ENCODE measurements around the gene KIF23. TPM values are rescaled to one million over a fixed set of nuclear protein-coding genes. Genes with fewer than 3 reads are reported as not detected.

KIF23 gene
- total and polyA plus RNA-seq, 2 of the 4 experiments (the other 2 are of a cell fraction): 37.7 to 56.1 TPM

DNA sequence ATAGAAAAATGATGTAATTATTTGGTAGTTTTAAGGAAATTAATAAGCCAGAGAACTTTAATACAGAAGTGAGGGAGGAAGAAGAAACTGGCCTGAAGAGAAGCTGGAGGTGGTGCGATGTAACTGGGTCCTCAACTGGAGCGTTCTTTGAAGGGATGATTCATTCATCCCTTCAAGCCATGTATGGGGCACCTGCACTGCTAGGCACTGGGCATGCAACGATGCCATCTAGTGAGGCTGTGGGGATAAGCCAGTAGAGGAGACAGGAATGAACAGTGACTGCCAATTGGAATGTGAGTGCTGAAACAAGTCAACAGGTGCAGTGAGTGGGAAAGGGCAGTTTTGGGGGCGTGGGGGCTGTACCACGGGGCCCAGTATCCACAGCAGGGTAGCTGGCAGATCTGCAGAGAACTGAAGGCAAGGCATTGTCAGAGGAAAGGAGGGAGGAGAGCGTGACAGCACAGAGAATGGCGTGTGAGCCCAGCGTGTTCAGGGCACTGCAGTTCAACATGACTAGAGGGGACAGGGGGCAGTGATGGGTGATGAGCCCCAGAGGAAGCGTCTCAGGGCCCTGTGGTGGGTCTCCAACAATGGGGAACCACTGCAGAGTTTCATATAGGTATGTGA is 3.8 kb upstream of the KIF23 start:
- Histone ChIP-seq H3K4me1 (ENCODE audit: control insufficient read depth, insufficient read depth, low read length) (peaks cover 9% of the 10 kb centered on the region), H2BK120ac (ENCODE audit: low read depth, low read length) (no peak overlapping the region), H4K8ac (ENCODE audit: low read depth in 2 of 2, low read length in 2 of 2) (no peak overlapping the region), H3K27ac (ENCODE audit: insufficient read depth, low read length) (no peak overlapping the region), H3K14ac (replicated peaks; ENCODE audit: low read depth, low read length) (no peak overlapping the region), H3K9me3 (ENCODE audit: control insufficient read depth, insufficient read depth, low read length) (no peaks in the 10 kb centered on the region), H3K23ac (ENCODE audit: low read depth, low read length) (no peak overlapping the region), H4K91ac (ENCODE audit: insufficient read depth, low read depth, low read length) (no peak overlapping the region), H3K36me3 (ENCODE audit: control insufficient read depth, insufficient read depth, low read length) (no peaks in the 10 kb centered on the region), H3K4me3 (ENCODE audit: insufficient read depth, low read depth, low read length) (no peak overlapping the region), H3K9ac (ENCODE audit: low read depth, low read length) (no peak overlapping the region), H3K27me3 (ENCODE audit: control insufficient read depth, insufficient read depth, low read length) (no peaks in the 10 kb centered on the region), H3K18ac (ENCODE audit: low read depth, low read length) (no peak overlapping the region), H3K4me2 (ENCODE audit: low read depth, low read length) (no peak overlapping the region), H2BK20ac (ENCODE audit: low read depth, low read length) (no peak overlapping the region), H2AK9ac (replicated peaks; ENCODE audit: low read depth, low read length, poor library complexity) (peak overlapping the region; percentile 2), H3K9me1 (ENCODE audit: insufficient read depth, low read length) (peaks cover 14% of the 10 kb centered on the region), H3K4ac (ENCODE audit: low read depth, low read length) (no peak overlapping the region), H2AK5ac (ENCODE audit: low read depth, low read length) (0 out of 2 replicates have a peak overlapping the region, but pooled peaks have one; percentile 2), H4K5ac (ENCODE audit: low read depth, low read length) (no peak overlapping the region), H3K56ac (ENCODE audit: extremely low read depth, insufficient read depth, low read length) (no peak overlapping the region), H3K79me1 (ENCODE audit: low read depth in 1 of 2, low read length in 2 of 2) (peaks cover 32 to 62% of the 10 kb centered on the region in 2 experiments), H2BK15ac (ENCODE audit: low read depth, low read length) (no peak overlapping the region), H4K20me1 (ENCODE audit: insufficient read depth, low read length) (peaks cover 39% of the 10 kb centered on the region), H2AFZ (replicated peaks; ENCODE audit: low read length, poor library complexity) (no peak overlapping the region), H2BK5ac (ENCODE audit: low read depth, low read length, poor library complexity, severe bottlenecking) (no peak overlapping the region)
- DNase-seq (peak; percentile 31), ATAC-seq (ENCODE audit: low read depth) (0 out of 2 replicates have a peak, but pooled peaks have one; percentile 5)
- TF ChIP-seq CHD1 (IDR thresholded peaks at IDR 0.05; ENCODE audit: low read depth, low read length) (no peak), RAD21 (IDR thresholded peaks at IDR 0.05; ENCODE audit: low read length) (peak; percentile 58), POLR2A (IDR thresholded peaks at IDR 0.05; ENCODE audit: low read depth, low read length) (no peak), MAFK (IDR thresholded peaks at IDR 0.05; ENCODE audit: low read depth, low read length) (no peak), RFX5 (IDR thresholded peaks at IDR 0.05; ENCODE audit: low read depth, low read length) (no peak), BHLHE40 (IDR thresholded peaks at IDR 0.05; ENCODE audit: low read depth, low read length) (no peak), MXI1 (IDR thresholded peaks at IDR 0.05; ENCODE audit: borderline replicate concordance, low read depth, low read length) (no peak), FOS (IDR thresholded peaks at IDR 0.05; ENCODE audit: low read depth, low read length) (no peak), CEBPB (IDR thresholded peaks at IDR 0.05; ENCODE audit: low read depth, low read length) (no peak), SMC3 (IDR thresholded peaks at IDR 0.05; ENCODE audit: low read depth, low read length) (peak; percentile 33)
- TF ChIP-seq, protein P1, sequence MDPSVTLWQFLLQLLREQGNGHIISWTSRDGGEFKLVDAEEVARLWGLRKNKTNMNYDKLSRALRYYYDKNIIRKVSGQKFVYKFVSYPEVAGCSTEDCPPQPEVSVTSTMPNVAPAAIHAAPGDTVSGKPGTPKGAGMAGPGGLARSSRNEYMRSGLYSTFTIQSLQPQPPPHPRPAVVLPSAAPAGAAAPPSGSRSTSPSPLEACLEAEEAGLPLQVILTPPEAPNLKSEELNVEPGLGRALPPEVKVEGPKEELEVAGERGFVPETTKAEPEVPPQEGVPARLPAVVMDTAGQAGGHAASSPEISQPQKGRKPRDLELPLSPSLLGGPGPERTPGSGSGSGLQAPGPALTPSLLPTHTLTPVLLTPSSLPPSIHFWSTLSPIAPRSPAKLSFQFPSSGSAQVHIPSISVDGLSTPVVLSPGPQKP (IDR thresholded peaks at IDR 0.05; ENCODE audit: borderline replicate concordance, low read depth, low read length): no peak
- TF ChIP-seq, protein P2, sequence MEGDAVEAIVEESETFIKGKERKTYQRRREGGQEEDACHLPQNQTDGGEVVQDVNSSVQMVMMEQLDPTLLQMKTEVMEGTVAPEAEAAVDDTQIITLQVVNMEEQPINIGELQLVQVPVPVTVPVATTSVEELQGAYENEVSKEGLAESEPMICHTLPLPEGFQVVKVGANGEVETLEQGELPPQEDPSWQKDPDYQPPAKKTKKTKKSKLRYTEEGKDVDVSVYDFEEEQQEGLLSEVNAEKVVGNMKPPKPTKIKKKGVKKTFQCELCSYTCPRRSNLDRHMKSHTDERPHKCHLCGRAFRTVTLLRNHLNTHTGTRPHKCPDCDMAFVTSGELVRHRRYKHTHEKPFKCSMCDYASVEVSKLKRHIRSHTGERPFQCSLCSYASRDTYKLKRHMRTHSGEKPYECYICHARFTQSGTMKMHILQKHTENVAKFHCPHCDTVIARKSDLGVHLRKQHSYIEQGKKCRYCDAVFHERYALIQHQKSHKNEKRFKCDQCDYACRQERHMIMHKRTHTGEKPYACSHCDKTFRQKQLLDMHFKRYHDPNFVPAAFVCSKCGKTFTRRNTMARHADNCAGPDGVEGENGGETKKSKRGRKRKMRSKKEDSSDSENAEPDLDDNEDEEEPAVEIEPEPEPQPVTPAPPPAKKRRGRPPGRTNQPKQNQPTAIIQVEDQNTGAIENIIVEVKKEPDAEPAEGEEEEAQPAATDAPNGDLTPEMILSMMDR (conservative IDR thresholded peaks at IDR 0.05; ENCODE audit: low read depth, low read length): peak; percentile 45
- TF ChIP-seq, protein P3, sequence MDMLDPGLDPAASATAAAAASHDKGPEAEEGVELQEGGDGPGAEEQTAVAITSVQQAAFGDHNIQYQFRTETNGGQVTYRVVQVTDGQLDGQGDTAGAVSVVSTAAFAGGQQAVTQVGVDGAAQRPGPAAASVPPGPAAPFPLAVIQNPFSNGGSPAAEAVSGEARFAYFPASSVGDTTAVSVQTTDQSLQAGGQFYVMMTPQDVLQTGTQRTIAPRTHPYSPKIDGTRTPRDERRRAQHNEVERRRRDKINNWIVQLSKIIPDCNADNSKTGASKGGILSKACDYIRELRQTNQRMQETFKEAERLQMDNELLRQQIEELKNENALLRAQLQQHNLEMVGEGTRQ (IDR thresholded peaks at IDR 0.05; ENCODE audit: low read depth, low read length): no peak
- POLR2A ChIA-PET (ENCODE audit: unreplicated experiment): no interaction called here
- CTCF ChIA-PET: interaction anchor here (0.6 kb wide), 1 partner anchor 155 kb away, joined by 3 read pairs; no protein-coding TSS in a partner anchor
- 82% methylated on average over 5 of the region's 9 CpGs; no CpG with 5 or more reads in 1 of the 2 experiments for WGBS, 2 experiments (ENCODE audit: extremely low coverage in 2 of 2, insufficient read length in 1 of 2)
- intact Hi-C loops (cut with micrococcal nuclease): no loop called here
- dilution Hi-C loops (cut with HindIII; ENCODE audit: low sequenced_read_pairs, unreplicated experiment): no loop called here
- BruUV-seq (replicated peaks): no TSS peak
- in situ Hi-C loops (cut with MboI; ENCODE audit: low sequenced_read_pairs): no loop called here

All from IMR-90 (cell line).